ENCODE measurements around the gene SRSF4. TPM values are rescaled to one million over a fixed set of nuclear protein-coding genes. Genes with fewer than 3 reads are reported as not detected.

The SRSF4 gene
- total RNA-seq (2013; cell fraction: nucleolus; rRNA removed) = 133 and 139 TPM in 2 replicates
- total RNA-seq (2014; rRNA removed) (52.0 and 56.3 TPM in 2 replicates), total RNA-seq (2014; rRNA removed; fragmentation: Illumina TruSeq; extraction: Trizol) (63.4 and 64.7 TPM in 2 replicates), total RNA-seq (2021) (73.9 and 80.8 TPM in 2 replicates), polyA plus RNA-seq (2011; rRNA removed) (76.3 and 91.1 TPM in 2 replicates), polyA plus RNA-seq (2014; fragmentation: Illumina TruSeq; extraction: Trizol) (107 and 109 TPM in 2 replicates), polyA plus RNA-seq (2014; fragmentation: Nextera tagmentation; extraction: Ambion mirVana) (10 to 100 TPM; 17.2 to 26.4 TPM), polyA plus RNA-seq (2014; rRNA removed) (94.3 and 100 TPM in 2 replicates), polyA plus RNA-seq (2016; fragmentation: Nextera tagmentation; extraction: Ambion mirVana) (10 to 100 TPM; 91.2 to 93.2 TPM), polyA minus RNA-seq (2011; rRNA and poly(A)+ RNA removed) (46.6 and 48.4 TPM in 2 replicates), Bru-seq, nascent RNA (percentile 96 among the genes with signal in this experiment), BruChase-seq, experiment 1, labeled RNA remaining after a 6-hour chase (percentile 97 among the genes with signal in this experiment), BruChase-seq, experiment 2, labeled RNA remaining after a 2-hour chase (percentile 98 among the genes with signal in this experiment)
- 72.1 TPM for polyA plus RNA-seq (2011; ENCODE audit: low read depth)
- 48.2 and 61.5 TPM in 2 replicates for polyA plus RNA-seq (2011; cell fraction: cytosol; rRNA removed)
- polyA plus RNA-seq (2011; cell fraction: nucleus; rRNA removed) = 98.2 and 138 TPM in 2 replicates
- 79.2 and 88.1 TPM in 2 replicates for polyA plus RNA-seq (2012)
- polyA minus RNA-seq (2011; cell fraction: cytosol; rRNA and poly(A)+ RNA removed) = 19.5 and 20.0 TPM in 2 replicates
- polyA minus RNA-seq (2011; cell fraction: nucleus; rRNA and poly(A)+ RNA removed) = 25.1 and 44.7 TPM in 2 replicates
- long read RNA-seq, experiment 1, transcript SRSF4-201 (6 exons, 2,387 nt) = major isoform, 36 of 45 reads
- long read RNA-seq, experiment 1, partial matches to known transcripts = 1 of 45 reads
- long read RNA-seq, experiment 1, other reads (novel, unspliced or antisense) = 5 of 45 reads
- long read RNA-seq, experiment 2, transcript SRSF4-201 (6 exons, 2,387 nt) = major isoform, 79 of 110 reads
- long read RNA-seq, experiment 2, partial matches to known transcripts = 7 of 110 reads
- long read RNA-seq, experiment 2, other reads (novel, unspliced or antisense) = 21 of 110 reads

DNA sequence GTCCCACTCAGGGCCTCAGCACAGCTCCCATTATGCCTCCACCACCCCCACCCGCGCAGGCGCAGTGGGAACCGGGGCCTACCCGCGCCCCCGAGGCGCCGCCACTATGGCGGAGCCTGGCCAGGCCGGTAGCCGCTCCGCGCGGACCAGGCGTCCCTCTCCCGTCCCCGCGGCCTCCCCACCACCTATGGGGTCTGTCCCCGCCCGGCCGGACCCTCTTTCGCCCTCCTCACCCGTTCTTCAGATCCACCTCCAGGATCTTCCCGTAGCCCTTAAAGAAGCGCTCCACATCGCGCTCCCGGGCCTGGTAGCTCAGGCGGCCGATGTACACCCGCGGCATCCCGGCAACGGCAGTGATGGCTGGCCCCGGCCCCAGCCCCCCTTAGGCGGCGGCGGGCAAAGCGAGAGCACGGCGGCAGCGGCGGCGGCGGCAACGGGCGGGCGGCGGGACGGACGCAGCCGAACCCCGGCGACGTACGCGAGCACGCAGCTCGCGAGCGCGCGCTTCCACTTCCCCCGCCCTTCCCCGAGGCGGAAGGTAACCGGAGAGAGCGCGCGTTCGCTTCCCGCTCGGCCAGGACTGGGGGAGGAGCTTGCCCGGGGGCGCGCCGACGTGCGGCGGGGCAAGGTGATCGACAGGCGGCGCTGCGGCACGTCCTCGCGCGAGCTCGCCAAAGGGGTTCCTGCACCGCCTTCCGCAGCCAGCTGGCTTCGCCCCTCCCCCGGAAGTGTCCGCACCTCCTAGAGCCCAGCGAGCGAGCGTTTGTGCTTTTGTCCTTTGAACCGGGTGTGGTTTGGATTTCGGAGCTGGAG lies at the start of gene SRSF4:
Gene SRSF4, minus strand, starts transcription at position 488 of the 813 bp plus-strand sequence. Its CDS starts 148 bp downstream, at position 340.
- no TSS peak for BruUV-seq (replicated peaks)
- Histone ChIP-seq H2AFZ (ENCODE audit: control insufficient read depth, low read depth, low read length) (peak within 1 kb of the TSS; percentile 94), H3K4me3 (peak within 1 kb of the TSS; percentile 97), H3K9ac (ENCODE audit: control insufficient read depth, insufficient read depth, low read length) (peak within 1 kb of the TSS; percentile 100), H3K9me3 (replicated peaks; ENCODE audit: control insufficient read depth, insufficient read depth, low read length) (no peaks in the 10 kb centered on the region; the same call in 2 of the 3 replicates), H4K20me1 (ENCODE audit: control insufficient read depth, insufficient read depth) (peaks cover 12% of the 10 kb centered on the region), H3K4me2 (ENCODE audit: control insufficient read depth, insufficient read depth) (peak within 1 kb of the TSS; percentile 78), H3K36me3 (ENCODE audit: control insufficient read depth in 2 of 2, insufficient read depth in 2 of 2, low read length in 1 of 2) (peaks cover 0 to 9% of the 10 kb centered on the region in 2 experiments), H3K79me2 (ENCODE audit: control insufficient read depth, insufficient read depth, low read length) (peaks cover 53% of the 10 kb centered on the region), H3K27me3 (replicated peaks in 1 of 2; ENCODE audit: control insufficient read depth in 2 of 2, insufficient read depth in 2 of 2, low read length in 1 of 2) (no peaks in the 10 kb centered on the region), H3K4me1 (ENCODE audit: control insufficient read depth, insufficient read depth, low read length) (no peaks in the 10 kb centered on the region; the same call in none of the 2 replicates), H3K27ac (ENCODE audit: control insufficient read depth, insufficient read depth) (peak within 1 kb of the TSS; percentile 99)
- ChIA-PET POLR2A (interaction anchor here (0.5 to 3.8 kb wide), 23 partner anchors 8 to 579 kb away, joined by 3 to 50 read pairs (median 5); partner anchors contain the start of genes EPB41, TAF12 and YTHDF2), RAD21 (ENCODE audit: unreplicated experiment) (interaction anchor here (0.6 to 4.1 kb wide), 21 partner anchors 11 to 397 kb away, joined by 3 to 34 read pairs (median 3); partner anchors contain the start of gene EPB41), CTCF (interaction anchor here (0.7 to 4.7 kb wide), 18 partner anchors 10 to 538 kb away, joined by 3 to 44 read pairs (median 4); partner anchors contain the start of genes MECR and TAF12), SMC1A (ENCODE audit: uncharacterized antibody, unreplicated experiment) (interaction anchor here (0.5 to 7.4 kb wide), 11 partner anchors 11 to 538 kb away, joined by 3 to 47 read pairs (median 4); partner anchors contain the start of gene TAF12)
- under 1% methylated on average over 61 of the region's 100 CpGs for WGBS (ENCODE audit: insufficient coverage, insufficient replicate concordance, low lambda C conversion rate, missing lambda C conversion rate)
- intact Hi-C loops (cut with micrococcal nuclease; ENCODE audit: unreplicated experiment) = loop anchor here (2.0 kb wide), 2 partner anchors 29 to 445 kb away; partner anchors contain the start of gene YTHDF2
- peak; percentile 93 for ATAC-seq
- FAIRE-seq = peak; percentile 97
- in situ Hi-C loops (cut with MboI) = no loop called here
- DNase-seq (ENCODE audit: low read depth, low spot score) = peak; percentile 94
- TF ChIP-seq ZNF384 (IDR thresholded peaks at IDR 0.05; ENCODE audit: borderline replicate concordance, low read depth, low read length) (no peak), MEF2B (IDR thresholded peaks at IDR 0.05; ENCODE audit: partially characterized antibody, poor library complexity, severe bottlenecking) (no peak), DPF2 (IDR thresholded peaks at IDR 0.05) (peak; percentile 82), EZH2 (IDR thresholded peaks at IDR 0.05; ENCODE audit: borderline replicate concordance, control insufficient read depth, low read depth, low read length) (no peak), STAT3 (IDR thresholded peaks at IDR 0.05; ENCODE audit: low read depth, low read length) (no peak), MYC (IDR thresholded peaks at IDR 0.05; ENCODE audit: insufficient read depth, insufficient read length, insufficient replicate concordance, low read length, severe bottlenecking) (no peak), HDGF (IDR thresholded peaks at IDR 0.05) (peak; percentile 71), CHD2 (IDR thresholded peaks at IDR 0.05; ENCODE audit: borderline replicate concordance, low read depth, low read length) (peak; percentile 96), NFYB (IDR thresholded peaks at IDR 0.05; ENCODE audit: insufficient read depth, low read depth, low read length) (0 out of 2 replicates have a peak, but pooled peaks have one; percentile 13), KAT2A (conservative IDR thresholded peaks at IDR 0.05; ENCODE audit: control insufficient read depth, low read depth, low read length) (no peak), MTA2 (IDR thresholded peaks at IDR 0.05; ENCODE audit: low read depth) (no peak), HCFC1 (IDR thresholded peaks at IDR 0.05; ENCODE audit: low read length) (peak; percentile 44), PAX5 (IDR thresholded peaks at IDR 0.05; ENCODE audit: borderline replicate concordance, low read depth, low read length) (peak; percentile 68), RUNX3 (IDR thresholded peaks at IDR 0.05; ENCODE audit: low read length) (peak; percentile 57), CBX3 (IDR thresholded peaks at IDR 0.05; ENCODE audit: borderline replicate concordance, low read depth) (no peak), EP300 (IDR thresholded peaks at IDR 0.05; ENCODE audit: borderline replicate concordance in 1 of 2, control insufficient read depth in 1 of 2, low read depth in 2 of 2, low read length in 2 of 2) (no peak)
- TF ChIP-seq, protein P1, sequence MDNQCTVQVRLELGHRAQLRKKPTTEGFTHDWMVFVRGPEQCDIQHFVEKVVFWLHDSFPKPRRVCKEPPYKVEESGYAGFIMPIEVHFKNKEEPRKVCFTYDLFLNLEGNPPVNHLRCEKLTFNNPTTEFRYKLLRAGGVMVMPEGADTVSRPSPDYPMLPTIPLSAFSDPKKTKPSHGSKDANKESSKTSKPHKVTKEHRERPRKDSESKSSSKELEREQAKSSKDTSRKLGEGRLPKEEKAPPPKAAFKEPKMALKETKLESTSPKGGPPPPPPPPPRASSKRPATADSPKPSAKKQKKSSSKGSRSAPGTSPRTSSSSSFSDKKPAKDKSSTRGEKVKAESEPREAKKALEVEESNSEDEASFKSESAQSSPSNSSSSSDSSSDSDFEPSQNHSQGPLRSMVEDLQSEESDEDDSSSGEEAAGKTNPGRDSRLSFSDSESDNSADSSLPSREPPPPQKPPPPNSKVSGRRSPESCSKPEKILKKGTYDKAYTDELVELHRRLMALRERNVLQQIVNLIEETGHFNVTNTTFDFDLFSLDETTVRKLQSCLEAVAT (IDR thresholded peaks at IDR 0.05) = no peak; the same call in 1 of the 2 replicates

All from GM12878 (cell line).